Pons (tissue), 1 donor: ENCODE results near the gene DNAJC15.
"Not testable (repeated sequence)": the region's sequence is repeated elsewhere in the genome, so short reads cannot be mapped to it uniquely, and the experiment has no call there.

ENCODE experiments used
- DNase-seq: peaks from one replicate; pipeline ENCODE4 v3.0.0-alpha.2; 2016; ENCODE audit warnings: low spot score

The DNAJC15 gene

GRCh38 chr13:43005460-43006236 is 17.7 kb upstream of the DNAJC15 start:
- DNase-seq = no peak

DNA sequence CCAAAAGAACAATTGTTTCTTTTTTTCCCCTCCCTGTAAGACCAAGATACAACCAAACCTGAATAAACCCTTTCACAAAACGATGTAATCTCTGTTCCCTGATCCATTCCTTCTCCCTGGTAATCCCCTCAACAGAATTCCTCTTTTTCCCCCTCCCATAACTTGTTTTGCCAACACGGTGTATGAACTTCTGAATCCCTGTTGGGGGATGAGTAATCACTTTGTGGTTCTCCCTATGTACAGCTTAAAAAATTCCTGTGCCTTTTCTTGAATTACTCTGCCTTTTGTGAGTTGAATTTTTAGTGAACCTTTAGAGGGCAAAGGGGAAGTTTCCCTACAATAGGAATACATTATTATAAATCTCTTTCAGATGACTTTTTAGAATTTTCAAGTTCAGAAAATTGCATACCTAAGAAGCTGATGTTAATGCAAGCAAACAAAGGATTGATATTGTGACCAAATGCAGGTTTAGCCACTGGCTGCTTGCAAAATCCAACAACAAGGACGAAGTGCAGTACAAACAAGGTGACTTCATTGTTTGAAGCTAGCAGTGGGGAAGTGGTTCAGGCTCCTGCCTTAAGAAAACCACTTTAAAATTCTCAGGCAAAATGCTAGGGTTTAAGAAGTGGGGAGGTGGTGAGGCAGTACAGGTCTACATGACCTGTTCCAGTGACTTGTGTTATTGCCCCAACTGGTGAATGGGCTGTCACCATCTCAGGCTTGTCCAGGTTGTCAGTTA is 16.3 kb upstream of the DNAJC15 start:
- DNase-seq = no peak

GRCh38 chr13:43008596-43008995 is 14.8 kb upstream of the DNAJC15 start:
- DNase-seq = no peak

DNA sequence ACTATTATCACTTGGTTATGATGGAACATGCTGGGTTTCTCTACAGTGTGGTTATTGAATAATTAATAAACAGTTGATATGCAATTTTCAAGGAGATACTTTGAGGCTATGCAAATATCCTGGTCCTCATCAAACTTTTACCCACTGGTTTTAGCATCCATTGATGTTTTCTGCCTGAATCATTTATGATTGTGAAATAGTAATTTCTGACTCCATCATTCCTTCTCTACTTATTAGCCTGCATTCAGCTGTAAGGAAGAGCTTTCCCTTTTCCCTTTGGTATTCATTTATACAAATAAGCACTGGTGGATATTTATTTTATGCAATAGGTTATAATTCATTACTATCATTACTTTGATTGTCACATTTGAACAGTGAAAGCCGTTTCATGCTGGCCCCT is 13.9 kb upstream of the DNAJC15 start:
- no peak for DNase-seq

- DNase-seq = no peak
Observed at GRCh38 chr13:43014162-43014561, 9.2 kb upstream of the DNAJC15 start.

DNA sequence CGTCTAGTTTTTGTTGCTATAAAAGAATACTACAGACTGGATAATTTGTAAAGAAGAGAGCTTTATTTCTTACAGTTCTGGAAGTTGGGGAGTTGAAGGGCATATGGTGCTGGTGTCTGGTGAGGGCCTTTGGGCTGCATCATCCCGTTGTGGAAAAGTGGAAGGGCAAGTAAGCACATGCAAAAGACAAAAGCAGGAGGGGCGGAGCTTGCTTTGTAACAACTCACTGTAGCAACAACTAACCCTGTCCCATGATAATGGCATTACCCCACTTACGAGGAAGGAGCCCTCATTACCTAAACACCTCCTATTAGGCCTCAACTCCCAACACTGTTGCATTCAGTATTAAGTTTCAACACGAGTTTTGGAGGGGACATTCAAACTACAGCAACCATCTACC is 7.2 kb upstream of the DNAJC15 start:
- no peak for DNase-seq

GRCh38 chr13:43019811-43020210 is 3.6 kb upstream of the DNAJC15 start:
- no peak for DNase-seq

DNA sequence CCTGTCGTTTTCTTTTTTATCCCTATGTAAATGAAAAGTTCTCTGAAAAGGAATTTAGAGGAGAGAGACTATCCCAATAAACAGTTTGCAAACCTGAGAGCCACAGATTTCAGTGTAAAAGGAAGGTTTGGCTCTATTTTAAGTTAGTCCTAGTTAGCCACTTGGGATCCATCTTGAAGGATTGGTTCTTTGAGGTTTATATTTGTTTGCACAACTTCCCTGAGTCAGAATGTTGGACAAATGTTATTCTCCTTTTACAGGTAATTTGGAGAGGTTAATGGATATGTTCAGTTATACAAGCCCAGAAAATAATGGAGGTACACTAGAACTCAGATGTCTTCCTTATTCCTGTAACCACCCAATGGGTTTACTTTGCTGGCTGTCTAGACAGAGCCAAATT is 2.6 kb upstream of the DNAJC15 start:
- no peak for DNase-seq

DNA sequence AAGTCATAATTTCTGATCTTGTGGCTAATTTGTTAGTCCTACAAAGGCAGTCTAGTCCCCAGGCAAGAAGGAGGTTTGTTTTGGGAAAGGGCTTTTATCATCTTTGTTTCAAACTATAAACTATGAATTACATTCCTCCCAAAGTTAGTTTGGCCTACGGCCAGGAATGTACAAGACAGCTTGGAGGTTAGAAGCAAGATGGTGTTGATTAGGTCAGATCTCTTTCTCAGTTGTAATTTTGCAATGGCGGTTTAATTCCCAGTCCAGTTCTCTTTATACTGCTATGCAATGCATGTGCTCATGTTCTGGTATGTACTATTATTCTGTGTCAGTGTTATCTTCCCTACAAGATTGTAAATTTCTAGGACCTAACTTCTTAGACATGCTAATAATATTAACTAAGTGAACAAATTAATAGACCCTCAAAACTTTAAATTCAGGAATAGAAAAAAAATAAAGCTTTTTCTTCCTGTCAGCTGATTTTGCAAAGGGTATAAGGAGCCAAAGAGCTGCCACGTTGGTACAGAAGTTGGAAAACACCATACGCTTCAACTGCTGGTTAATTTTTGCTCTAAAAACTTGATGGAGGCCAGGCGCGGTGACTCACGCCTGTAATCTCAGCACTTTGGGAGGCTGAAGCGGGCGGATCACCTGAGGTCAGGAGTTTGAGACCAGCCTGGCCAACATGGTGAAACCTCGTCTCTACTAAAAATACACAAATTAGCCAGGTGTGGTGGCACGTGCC is 1.3 kb upstream of the DNAJC15 start:
- DNase-seq = no peak

- no peak for DNase-seq
Observed at GRCh38 chr13:43022934-43023288, 475 bp upstream of the DNAJC15 start.

- no peak for DNase-seq
Observed at GRCh38 chr13:43026262-43026661, 2.9 kb downstream of the DNAJC15 start.

GRCh38 chr13:43030548-43030947 is 7.2 kb downstream of the DNAJC15 start:
- DNase-seq = no peak

DNA sequence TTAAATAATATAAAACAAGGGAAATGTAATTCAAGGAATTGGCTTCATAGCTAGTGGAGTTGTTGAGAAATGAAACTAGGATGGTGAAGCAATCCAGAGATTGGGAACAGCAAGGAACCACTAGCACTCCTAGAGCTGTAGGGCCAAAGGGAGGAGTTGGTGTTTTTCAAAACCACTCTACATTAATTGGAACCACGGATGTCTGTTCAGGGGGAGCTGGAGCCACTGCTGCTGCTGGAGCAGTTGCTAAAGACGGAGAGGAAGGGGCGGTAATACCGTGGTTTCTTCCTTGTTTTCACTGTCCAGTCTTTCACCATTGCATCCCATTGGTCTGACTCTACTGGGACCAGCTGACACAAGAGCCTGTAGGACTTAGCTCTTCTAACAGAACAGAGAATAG is 8.5 kb downstream of the DNAJC15 start:
- DNase-seq = no peak

GRCh38 chr13:43033038-43033437 is 9.7 kb downstream of the DNAJC15 start:
- DNase-seq = no peak

- peak; percentile 20 for DNase-seq
Observed at GRCh38 chr13:43036351-43037250, 13.2 kb downstream of the DNAJC15 start.

GRCh38 chr13:43039966-43040365 is 16.6 kb downstream of the DNAJC15 start:
- DNase-seq = no peak

DNA sequence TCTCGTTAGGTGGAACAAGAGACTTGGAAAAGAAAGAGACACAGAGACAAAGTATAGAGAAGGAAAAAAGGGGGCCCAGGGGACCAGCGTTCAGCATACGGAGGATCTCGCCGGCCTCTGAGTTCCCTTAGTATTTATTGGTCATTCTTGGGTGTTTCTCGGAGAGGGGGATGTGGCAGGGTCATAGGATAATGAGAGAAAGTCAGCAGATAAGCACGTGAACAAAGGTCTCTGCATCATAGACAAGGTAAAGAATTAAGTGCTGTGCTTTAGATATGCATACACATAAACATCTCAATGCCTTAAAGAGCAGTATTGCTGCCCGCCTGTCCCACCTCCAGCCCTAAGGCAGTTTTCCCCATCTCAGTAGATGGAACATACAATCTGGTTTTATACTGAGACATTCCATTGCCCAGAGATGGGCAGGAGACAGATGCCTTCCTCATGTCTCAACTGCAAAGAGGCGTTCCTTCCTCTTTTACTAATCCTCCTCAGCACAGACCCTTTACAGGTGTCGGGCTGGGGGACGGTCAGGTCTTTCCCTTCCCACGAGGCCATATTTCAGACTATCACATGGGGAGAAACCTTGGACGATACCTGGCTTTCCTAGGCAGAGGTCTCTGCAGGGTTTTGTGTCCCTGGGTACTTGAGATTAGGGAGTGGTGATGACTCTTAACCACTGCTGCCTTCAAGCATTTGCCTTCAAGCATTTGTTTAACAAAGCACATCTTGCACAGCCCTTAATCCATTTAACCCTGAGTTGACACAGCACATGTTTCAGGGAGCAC is 17.4 kb downstream of the DNAJC15 start:
- not testable (repeated sequence) for DNase-seq

GRCh38 chr13:43041369-43041921 is 18.1 kb downstream of the DNAJC15 start:
- no peak for DNase-seq

GRCh38 chr13:43042410-43042921 is 19.1 kb downstream of the DNAJC15 start:
- DNase-seq = no peak

DNA sequence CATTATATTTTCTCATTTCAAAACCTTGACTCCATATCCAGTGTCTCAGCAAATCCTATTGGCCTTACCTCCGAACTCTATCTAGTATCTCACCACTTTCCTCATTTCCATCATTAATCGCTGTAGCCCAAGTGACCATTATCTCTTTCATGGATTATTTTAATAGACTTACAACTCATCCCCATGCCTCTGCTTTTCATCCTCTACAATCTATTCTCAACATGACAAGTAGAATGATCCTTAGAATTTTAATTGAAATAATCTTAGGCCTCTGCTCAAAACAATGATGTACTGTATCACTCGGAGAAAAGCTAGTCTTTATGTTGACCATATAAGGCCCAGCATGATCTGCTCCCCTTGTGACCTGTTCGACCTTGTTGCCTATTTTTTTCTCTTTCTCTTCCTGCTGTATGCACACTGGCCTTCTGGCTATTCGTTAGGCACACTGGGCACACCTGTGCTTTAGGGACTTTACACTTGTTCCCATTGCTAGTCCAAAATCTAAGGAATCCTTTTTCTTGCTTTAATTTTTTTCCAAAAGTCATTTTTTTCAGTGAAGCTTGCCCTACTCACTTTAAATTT is 21.4 kb downstream of the DNAJC15 start:
- peak; percentile 54 for DNase-seq
